ENCODE data around the gene TRIM4.

The TRIM4 gene

GRCh38 chr7:99918959-99919813, at the start of gene TRIM4:
TRIM4 (minus strand) TSS chr7:99919530; CDS start chr7:99919401, 129 bp downstream.
- peak; percentile 97 for ATAC-seq

GRCh38 chr7:99958564-99959227, 39.4 kb upstream of the TRIM4 start:
- TF ChIP-seq CSRNP3 (CRISPR knock-in tag; IDR thresholded peaks at IDR 0.05) = no peak
- no peak for TF ChIP-seq ZFP30 (CRISPR knock-in tag; IDR thresholded peaks at IDR 0.05)
- TF ChIP-seq ZC3H10 (CRISPR knock-in tag; IDR thresholded peaks at IDR 0.05) = no peak
- no peak for TF ChIP-seq OSR1 (CRISPR knock-in tag; IDR thresholded peaks at IDR 0.05)
- no peak for TF ChIP-seq ZFP3 (CRISPR knock-in tag; IDR thresholded peaks at IDR 0.05)
- no peak for TF ChIP-seq POU6F1 (CRISPR knock-in tag; IDR thresholded peaks at IDR 0.05; ENCODE audit: borderline replicate concordance, low read depth)
- no peak for TF ChIP-seq ISL1 (CRISPR knock-in tag; IDR thresholded peaks at IDR 0.05)
- ATAC-seq = no peak

More at GRCh38 chr7:99918959-99919813, at the start of gene TRIM4:
- TF ChIP-seq CSRNP3 (CRISPR knock-in tag; IDR thresholded peaks at IDR 0.05) (no peak), SNAI2 (CRISPR knock-in tag; IDR thresholded peaks at IDR 0.05) (no peak), PPARA (CRISPR knock-in tag; IDR thresholded peaks at IDR 0.05; ENCODE audit: borderline replicate concordance) (no peak), TSHZ2 (CRISPR knock-in tag; IDR thresholded peaks at IDR 0.05) (no peak), BACH2 (CRISPR knock-in tag; IDR thresholded peaks at IDR 0.05; ENCODE audit: borderline replicate concordance) (no peak), RARB (CRISPR knock-in tag; IDR thresholded peaks at IDR 0.05) (no peak), ISL1 (CRISPR knock-in tag; IDR thresholded peaks at IDR 0.05) (no peak), CREB5 (CRISPR knock-in tag; IDR thresholded peaks at IDR 0.05; ENCODE audit: low read depth) (no peak), GLIS3 (CRISPR knock-in tag; IDR thresholded peaks at IDR 0.05) (no peak), CSDC2 (CRISPR knock-in tag; IDR thresholded peaks at IDR 0.05) (no peak), OSR1 (CRISPR knock-in tag; IDR thresholded peaks at IDR 0.05) (no peak), ZFP30 (CRISPR knock-in tag; IDR thresholded peaks at IDR 0.05) (no peak), TOX (CRISPR knock-in tag; IDR thresholded peaks at IDR 0.05; ENCODE audit: borderline replicate concordance) (no peak), POU6F1 (CRISPR knock-in tag; IDR thresholded peaks at IDR 0.05; ENCODE audit: borderline replicate concordance, low read depth) (no peak), ZNF8 (CRISPR knock-in tag; IDR thresholded peaks at IDR 0.05) (no peak), ZNF565 (CRISPR knock-in tag; conservative IDR thresholded peaks at IDR 0.05; ENCODE audit: low read depth) (no peak)
